IMR-90 (cell line): ENCODE results near the gene EIF1. TPM values are rescaled to one million over a fixed set of nuclear protein-coding genes. Genes with fewer than 3 reads are reported as not detected.
A peak's percentile ranks its signal among the peaks of the same experiment; 100 is the strongest.

Experiments
- ATAC-seq: fragments of 200-7000 bp; cut with Tn5 transposase; 2 replicates; pipeline ENCODE4 v1.9.1; 2020; ENCODE audit warnings: low read depth, mild to moderate bottlenecking, moderate library complexity
- BruUV-seq: library from RNA; stranded (reverse); fragments of 400-500 nt; replicated peaks from 2 replicates; lab custom pipeline; 2021; lab: Mats Ljungman, UMichigan
- CTCF ChIA-PET: fragments of 300-600 bp; formaldehyde crosslinking; extraction: SDS; loops from one replicate; lab custom pipeline; 2021; ENCODE audit warnings: antibody characterized with exemption; lab: Yijun Ruan, JAX
- POLR2A ChIA-PET: fragments of 300-600 bp; sonication (Branson Sonifier 250); formaldehyde crosslinking; loops from one replicate; lab custom pipeline; 2022; ENCODE audit warnings: antibody characterized with exemption; ENCODE audit not compliant: unreplicated experiment; lab: Charles Lee
- DNase-seq: peaks from one replicate; pipeline ENCODE4 v3.0.0; 2013
- H2AFZ ChIP-seq: replicated peaks from 2 replicates; pipeline ENCODE3; 2013; ENCODE audit warnings: low read length, mild to moderate bottlenecking; ENCODE audit not compliant: poor library complexity
- H2AK5ac ChIP-seq: 2 replicates; pipeline ENCODE4 v1.6.1; 2013; ENCODE audit warnings: low read depth, low read length, inconsistent platforms
- H2AK9ac ChIP-seq: replicated peaks from 2 replicates; pipeline ENCODE3; 2013; ENCODE audit warnings: mild to moderate bottlenecking, low read depth, low read length, moderate library complexity; ENCODE audit not compliant: poor library complexity
- H2BK120ac ChIP-seq: 2 replicates; pipeline ENCODE4 v1.6.1; 2013; ENCODE audit warnings: low read depth, low read length, inconsistent platforms
- H2BK15ac ChIP-seq: 3 replicates; pipeline ENCODE4 v1.6.1; 2013; ENCODE audit warnings: low read depth, low read length, inconsistent platforms
- H2BK20ac ChIP-seq: 2 replicates; pipeline ENCODE4 v1.6.1; 2013; ENCODE audit warnings: low read depth, mild to moderate bottlenecking, inconsistent platforms, low read length, moderate library complexity
- H2BK5ac ChIP-seq: 2 replicates; pipeline ENCODE4 v1.6.1; 2013; ENCODE audit warnings: mild to moderate bottlenecking, low read depth, low read length, inconsistent platforms; ENCODE audit not compliant: poor library complexity, severe bottlenecking
- H3K14ac ChIP-seq: replicated peaks from 2 replicates; pipeline ENCODE4 v1.6.1; 2013; ENCODE audit warnings: low read depth, low read length, inconsistent platforms
- H3K18ac ChIP-seq: 2 replicates; pipeline ENCODE4 v1.6.1; 2013; ENCODE audit warnings: low read depth, low read length, control low read depth
- H3K23ac ChIP-seq: 2 replicates; pipeline ENCODE4 v1.6.1; 2013; ENCODE audit warnings: low read depth, low read length, inconsistent platforms
- H3K27ac ChIP-seq: 2 replicates; pipeline ENCODE4 v1.5.1; 2013; ENCODE audit warnings: mild to moderate bottlenecking, control low read depth, low read length; ENCODE audit not compliant: insufficient read depth
- H3K27me3 ChIP-seq: 2 replicates; pipeline ENCODE4 v1.6.1; 2013; ENCODE audit warnings: low read length; ENCODE audit not compliant: control insufficient read depth, insufficient read depth
- H3K36me3 ChIP-seq: 2 replicates; pipeline ENCODE4 v1.6.1; 2013; ENCODE audit warnings: low read length, mixed read lengths; ENCODE audit not compliant: control insufficient read depth, insufficient read depth
- H3K4ac ChIP-seq: 2 replicates; pipeline ENCODE4 v1.6.1; 2013; ENCODE audit warnings: low read depth, low read length, inconsistent platforms
- H3K4me1 ChIP-seq: 2 replicates; pipeline ENCODE4 v1.6.1; 2013; ENCODE audit warnings: low read length, mixed read lengths; ENCODE audit not compliant: control insufficient read depth, insufficient read depth
- H3K4me2 ChIP-seq: 2 replicates; pipeline ENCODE4 v1.6.1; 2013; ENCODE audit warnings: low read depth, mild to moderate bottlenecking, control low read depth, low read length, moderate library complexity
- H3K4me3 ChIP-seq: 2 replicates; pipeline ENCODE4 v1.5.1; 2013; ENCODE audit warnings: low read depth, mild to moderate bottlenecking, control low read depth, low read length, moderate library complexity; ENCODE audit not compliant: insufficient read depth
- H3K56ac ChIP-seq: 2 replicates; pipeline ENCODE4 v1.6.1; 2013; ENCODE audit warnings: low read length, inconsistent platforms; ENCODE audit not compliant: insufficient read depth; ENCODE audit errors: extremely low read depth
- H3K79me1 ChIP-seq, 2 experiments: 2 replicates each; pipeline ENCODE4 v1.6.1; 2013; ENCODE audit warnings: low read length in 2 of 2, inconsistent platforms in 1 of 2, low read depth in 1 of 2
- H3K9ac ChIP-seq: 2 replicates; pipeline ENCODE4 v1.6.1; 2013; ENCODE audit warnings: low read depth, low read length, control low read depth
- H3K9me1 ChIP-seq: 2 replicates; pipeline ENCODE4 v1.6.1; 2013; ENCODE audit warnings: low read length, inconsistent platforms; ENCODE audit not compliant: insufficient read depth
- H3K9me3 ChIP-seq: 2 replicates; pipeline ENCODE4 v1.6.1; 2013; ENCODE audit warnings: low read length; ENCODE audit not compliant: control insufficient read depth, insufficient read depth
- H4K20me1 ChIP-seq: 2 replicates; pipeline ENCODE4 v1.6.1; 2013; ENCODE audit warnings: low read length, inconsistent platforms; ENCODE audit not compliant: insufficient read depth
- H4K5ac ChIP-seq: 2 replicates; pipeline ENCODE4 v1.6.1; 2013; ENCODE audit warnings: mild to moderate bottlenecking, low read depth, low read length, control low read depth
- H4K8ac ChIP-seq, 2 experiments: 2 replicates each; pipeline ENCODE4 v1.6.1; 2013; ENCODE audit warnings: low read depth in 2 of 2, low read length in 2 of 2, control low read depth in 1 of 2, inconsistent platforms in 1 of 2
- H4K91ac ChIP-seq: 2 replicates; pipeline ENCODE4 v1.6.1; 2013; ENCODE audit warnings: low read depth, low read length, inconsistent platforms; ENCODE audit not compliant: insufficient read depth
- WGBS, 2 experiments: methylation state at CpG; one replicate each; pipeline versions ENCODE4 v1.1.5 to v1.1.7; 2013; ENCODE audit warnings: missing lambda C conversion rate in 2 of 2; ENCODE audit not compliant: insufficient read length in 1 of 2; ENCODE audit errors: extremely low coverage in 2 of 2; 5-methylcytosine and 5-hydroxymethylcytosine counted together
- dilution Hi-C: fragments of 300-500 bp; cut with HindIII; formaldehyde crosslinking; loops from one replicate; pipeline ENCODE4 v1.14.3; 2018; ENCODE audit warnings: low sequenced_read_pairs; ENCODE audit not compliant: unreplicated experiment
- in situ Hi-C: fragments of 300-500 bp; cut with MboI; formaldehyde crosslinking; loops from 3 replicates; pipeline ENCODE4 v1.14.3; 2019; ENCODE audit warnings: low sequenced_read_pairs, inconsistent platforms, mixed read lengths
- intact Hi-C: fragments of 100-400 bp; cut with micrococcal nuclease; formaldehyde crosslinking; loops from 2 replicates; pipeline ENCODE4 v1.10.0; 2022
- polyA plus RNA-seq, 3 experiments: library from polyadenylated mRNA; depleted of rRNA; stranded (reverse); fragments of >200 nt; gene quantifications; 2 replicates each; pipeline ENCODE4 v1.2.3, GENCODE V29; 2012; ENCODE audit warnings: low replicate concordance in 1 of 3
- total RNA-seq: library from RNA; depleted of rRNA; stranded (reverse); fragments of >200 nt; gene quantifications from 2 replicates; pipeline ENCODE4 v1.2.3, GENCODE V29; 2012
- TF ChIP-seq, protein P1 (sequence below): fragments of 150-350 bp; IDR thresholded peaks from 2 replicates; pipeline ENCODE4 v1.6.1; 2017; ENCODE audit warnings: mild to moderate bottlenecking, antibody characterized with exemption, low read length, low read depth

EIF1 gene
- total and polyA plus RNA-seq, 2 of the 4 experiments (the other 2 are of a cell fraction) = 89.4 to 381 TPM

DNA sequence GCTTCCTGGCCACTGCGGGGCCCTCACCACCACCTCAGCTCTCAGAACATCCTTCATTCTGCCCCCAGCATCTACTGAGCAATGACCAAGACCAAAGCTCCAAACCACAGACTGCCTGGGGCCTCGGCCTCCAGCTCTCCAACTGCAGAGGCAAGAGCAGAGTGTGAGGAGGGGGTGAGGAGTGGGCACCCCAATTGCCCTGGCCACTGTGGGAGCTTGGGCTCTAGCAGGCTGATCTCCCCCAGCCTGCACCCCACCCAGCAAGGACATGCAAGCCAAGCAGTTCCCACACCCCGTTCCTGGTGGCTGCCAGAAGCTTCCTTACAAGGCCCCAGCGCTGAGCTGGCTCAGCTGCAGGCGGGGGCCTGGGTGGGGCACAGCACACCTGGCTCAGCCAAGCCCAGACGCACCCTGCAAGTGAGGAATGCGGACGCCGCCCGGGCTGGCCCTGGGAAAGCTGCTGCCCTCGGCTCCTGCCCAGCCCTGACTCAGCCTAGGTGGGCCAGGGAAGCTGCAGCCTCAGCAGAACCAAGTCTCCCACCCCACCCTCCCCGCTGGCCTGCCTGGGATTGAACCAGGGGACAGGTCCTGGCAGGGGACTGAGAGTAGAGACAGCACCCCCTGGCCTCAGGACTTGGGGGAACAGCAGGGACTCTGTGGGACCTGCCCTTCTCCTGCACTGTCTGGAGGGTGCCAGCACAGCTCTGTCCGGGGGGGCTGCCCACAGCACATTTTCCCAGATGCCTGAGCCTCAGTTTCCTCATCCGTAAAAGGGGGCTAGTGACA, 34.6 kb upstream of the EIF1 start:
- dilution Hi-C loops = no loop called here
- Histone ChIP-seq H3K9ac (no peak overlapping the region), H2AK9ac (no peak overlapping the region), H3K4ac (no peak overlapping the region), H3K4me1 (no peaks in the 10 kb centered on the region), H2BK15ac (no peak overlapping the region), H2BK5ac (no peak overlapping the region), H3K4me3 (no peak overlapping the region), H3K27me3 (no peaks in the 10 kb centered on the region; the same call in 1 of the 2 replicates), H2AFZ (peak overlapping the region; percentile 14), H3K79me1 (no peaks in the 10 kb centered on the region), H3K18ac (no peak overlapping the region), H2BK20ac (no peak overlapping the region), H3K56ac (no peak overlapping the region), H2AK5ac (no peak overlapping the region), H4K91ac (no peak overlapping the region), H4K8ac (no peak overlapping the region), H3K27ac (no peak overlapping the region), H3K9me1 (peaks cover 8% of the 10 kb centered on the region), H4K5ac (no peak overlapping the region), H2BK120ac (no peak overlapping the region), H3K23ac (no peak overlapping the region), H4K20me1 (no peaks in the 10 kb centered on the region), H3K4me2 (no peak overlapping the region), H3K36me3 (no peaks in the 10 kb centered on the region), H3K9me3 (no peaks in the 10 kb centered on the region), H3K14ac (no peak overlapping the region)
- BruUV-seq = no TSS peak
- CTCF ChIA-PET = interaction anchor here (1.6 to 2.6 kb wide), 2 partner anchors 8 to 105 kb away, joined by 9 to 17 read pairs; no protein-coding TSS in a partner anchor
- POLR2A ChIA-PET = no interaction called here
- WGBS, 2 experiments = 70% methylated on average over 2 of the region's 14 CpGs; no CpG with 5 or more reads in 1 of the 2 experiments
- DNase-seq = no peak
- in situ Hi-C loops = loop anchor here (25.0 kb wide), 1 partner anchor 1292 kb away; the partner anchor contains the start of gene GJD3
- intact Hi-C loops = no loop called here
- TF ChIP-seq, protein P1, sequence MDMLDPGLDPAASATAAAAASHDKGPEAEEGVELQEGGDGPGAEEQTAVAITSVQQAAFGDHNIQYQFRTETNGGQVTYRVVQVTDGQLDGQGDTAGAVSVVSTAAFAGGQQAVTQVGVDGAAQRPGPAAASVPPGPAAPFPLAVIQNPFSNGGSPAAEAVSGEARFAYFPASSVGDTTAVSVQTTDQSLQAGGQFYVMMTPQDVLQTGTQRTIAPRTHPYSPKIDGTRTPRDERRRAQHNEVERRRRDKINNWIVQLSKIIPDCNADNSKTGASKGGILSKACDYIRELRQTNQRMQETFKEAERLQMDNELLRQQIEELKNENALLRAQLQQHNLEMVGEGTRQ = no peak
- ATAC-seq = no peak
